Measurements from ENCODE around the gene MYRIP. TPM values are rescaled to one million over a fixed set of nuclear protein-coding genes. Genes with fewer than 3 reads are reported as not detected.

The MYRIP gene
- total and polyA plus RNA-seq, 8 donors: 0.29 to 1.9 (median 0.57) TPM

DNA sequence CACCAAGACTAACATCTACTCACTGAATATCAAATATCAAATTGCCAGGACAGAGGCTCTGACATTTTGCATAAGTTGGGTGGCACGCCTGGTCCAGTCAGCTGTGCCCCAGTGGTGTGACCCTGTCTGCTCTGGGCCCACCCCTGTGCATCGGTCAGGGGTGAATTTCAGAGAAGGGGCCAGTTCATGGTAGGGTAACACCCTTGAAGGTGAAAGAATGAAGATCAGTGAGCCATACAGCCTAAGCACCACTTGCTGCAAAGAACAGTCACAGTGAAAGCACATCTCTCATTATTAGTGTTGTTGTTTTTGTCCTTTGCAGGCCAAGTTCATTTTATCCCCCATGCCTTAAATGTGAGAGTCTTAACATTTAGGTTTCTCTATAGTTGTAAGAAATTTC, 86.8 kb downstream of the MYRIP start:
- no peak for TF ChIP-seq CTCF (IDR thresholded peaks at IDR 0.05)
- H3K36me3 ChIP-seq: no peaks in the 10 kb centered on the region
- no peak overlapping the region for H3K4me3 ChIP-seq
- DNase-seq: no peak
- no peaks in the 10 kb centered on the region for H3K9me3 ChIP-seq
- no peaks in the 10 kb centered on the region for H3K27me3 ChIP-seq
- intact Hi-C loops (cut with DNase I): no loop called here
- H3K27ac ChIP-seq: no peak overlapping the region
- no peak for ATAC-seq
- no peaks in the 10 kb centered on the region for H3K4me1 ChIP-seq

DNA sequence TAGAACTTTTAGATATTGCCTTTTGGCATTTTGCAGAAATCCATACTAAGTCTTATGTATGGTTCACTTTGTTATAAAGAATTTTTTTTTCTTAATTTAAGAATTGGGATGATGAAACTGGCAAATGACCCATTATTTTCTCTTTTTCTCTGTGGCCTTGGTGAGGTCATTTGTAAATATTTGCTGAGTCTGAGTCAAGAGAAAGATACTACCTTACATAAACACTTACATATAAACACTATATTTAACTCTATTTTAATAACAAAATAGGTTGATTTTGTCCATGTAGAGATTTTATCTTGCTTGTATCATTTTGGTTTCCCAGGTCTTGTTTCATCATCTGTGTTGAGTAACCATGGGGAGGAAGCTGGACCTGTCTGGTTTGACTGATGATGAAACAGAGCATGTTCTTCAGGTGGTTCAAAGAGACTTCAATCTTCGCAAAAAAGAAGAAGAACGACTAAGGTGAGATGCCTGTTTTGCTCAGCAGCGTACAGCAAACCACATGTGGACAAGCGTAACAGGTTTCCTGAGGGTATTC, 91.1 kb downstream of the MYRIP start:
- ATAC-seq (no peak), DNase-seq (no peak)
- Histone ChIP-seq H3K27me3 (no peaks in the 10 kb centered on the region), H3K4me3 (no peak overlapping the region), H3K27ac (no peak overlapping the region), H3K4me1 (no peaks in the 10 kb centered on the region), H3K9me3 (no peaks in the 10 kb centered on the region), H3K36me3 (no peaks in the 10 kb centered on the region)
- intact Hi-C loops (cut with DNase I): no loop called here
- TF ChIP-seq CTCF (IDR thresholded peaks at IDR 0.05): no peak

GRCh38 chr3:39903253-39903652, 93.8 kb downstream of the MYRIP start:
- intact Hi-C loops (cut with DNase I): no loop called here
- ATAC-seq: no peak
- DNase-seq: no peak
- H3K27ac ChIP-seq: no peak overlapping the region
- TF ChIP-seq CTCF (IDR thresholded peaks at IDR 0.05): no peak
- H3K9me3 ChIP-seq: no peaks in the 10 kb centered on the region
- no peaks in the 10 kb centered on the region for H3K36me3 ChIP-seq
- no peaks in the 10 kb centered on the region for H3K27me3 ChIP-seq
- no peak overlapping the region for H3K4me3 ChIP-seq
- H3K4me1 ChIP-seq: no peaks in the 10 kb centered on the region

GRCh38 chr3:39905788-39906187, 96.4 kb downstream of the MYRIP start:
- no peaks in the 10 kb centered on the region for H3K4me1 ChIP-seq
- intact Hi-C loops (cut with DNase I): no loop called here
- DNase-seq (no peak), ATAC-seq (no peak)
- no peaks in the 10 kb centered on the region for H3K36me3 ChIP-seq
- TF ChIP-seq CTCF (IDR thresholded peaks at IDR 0.05): no peak
- H3K27me3 ChIP-seq: no peaks in the 10 kb centered on the region
- no peak overlapping the region for H3K27ac ChIP-seq
- H3K4me3 ChIP-seq: no peak overlapping the region
- H3K9me3 ChIP-seq: no peaks in the 10 kb centered on the region

DNA sequence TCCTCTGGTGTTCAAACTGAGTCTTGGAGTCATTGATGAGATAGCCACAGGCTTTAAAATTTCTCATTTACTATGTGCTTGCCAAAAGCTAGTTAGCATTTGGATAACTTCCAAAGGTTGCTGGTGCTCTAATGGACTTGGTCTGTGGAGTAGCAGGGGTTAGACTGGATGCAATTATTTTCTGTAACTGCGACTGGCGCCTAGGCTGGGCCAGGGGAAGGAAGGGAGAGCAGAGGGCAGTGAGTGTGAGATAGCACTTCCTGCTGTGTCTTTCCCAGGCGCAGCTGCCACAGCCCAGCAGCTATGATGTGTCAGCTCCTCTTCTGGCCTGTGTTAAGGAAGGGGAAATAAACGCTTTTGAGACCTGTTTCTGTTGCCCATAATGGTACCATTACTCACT, 98.6 kb downstream of the MYRIP start:
- ATAC-seq: peak; percentile 56
- no peak for TF ChIP-seq CTCF (IDR thresholded peaks at IDR 0.05)
- no peaks in the 10 kb centered on the region for H3K9me3 ChIP-seq

More for the DNA sequence above, 98.6 kb downstream of the MYRIP start:
- H3K36me3 ChIP-seq: no peaks in the 10 kb centered on the region
- intact Hi-C loops (cut with DNase I): no loop called here
- DNase-seq: peak in 1 of 4 donors; percentile 8
- no peak overlapping the region for H3K27ac ChIP-seq
- no peaks in the 10 kb centered on the region for H3K4me1 ChIP-seq
- no peaks in the 10 kb centered on the region for H3K27me3 ChIP-seq
- H3K4me3 ChIP-seq: no peak overlapping the region
